K562 (cell line): ENCODE results near the gene BRWD1. TPM values are rescaled to one million over a fixed set of nuclear protein-coding genes. Genes with fewer than 3 reads are reported as not detected.

ENCODE experiments used
- BMI1 ChIP-seq: fragments of 150-350 bp; IDR thresholded peaks from 2 replicates; pipeline ENCODE4 v1.6.1; 2014; ENCODE audit warnings: low read length
- CBX2 ChIP-seq: fragments of 200-600 bp; sonication (generic); IDR thresholded peaks from one replicate; pipeline ENCODE4 v1.6.1; 2012; ENCODE audit warnings: mild to moderate bottlenecking, low read length, inconsistent platforms; ENCODE audit not compliant: insufficient read depth, poor library complexity, severe bottlenecking
- CTBP1 ChIP-seq: fragments of 450-650 bp; IDR thresholded peaks from 2 replicates; pipeline ENCODE4 v1.6.1; 2016; ENCODE audit warnings: borderline replicate concordance
- EGR1 ChIP-seq: fragments of 450-650 bp; conservative IDR thresholded peaks from 2 replicates; pipeline ENCODE4 v1.6.1; 2017; ENCODE audit warnings: mild to moderate bottlenecking
- ESRRA ChIP-seq: fragments of 450-650 bp; IDR thresholded peaks from 2 replicates; pipeline ENCODE4 v1.6.1; 2014; ENCODE audit warnings: low read depth, mild to moderate bottlenecking, moderate library complexity, borderline replicate concordance
- GTF2A2 ChIP-seq: IDR thresholded peaks from 2 replicates; pipeline ENCODE4 v1.6.1; 2016; ENCODE audit warnings: mild to moderate bottlenecking, missing genetic modification characterization, missing compliant biosample characterization
- PHF20 ChIP-seq: fragments of 450-650 bp; IDR thresholded peaks from 2 replicates; pipeline ENCODE4 v1.6.1; 2018; ENCODE audit not compliant: partially characterized antibody
- RFX5 ChIP-seq: IDR thresholded peaks from 2 replicates; pipeline ENCODE4 v1.6.1; 2011; ENCODE audit warnings: low read depth, mild to moderate bottlenecking, improper control_type of control experiment, low read length
- SMARCA4 ChIP-seq: fragments of 450-650 bp; IDR thresholded peaks from 2 replicates; pipeline ENCODE4 v1.6.1; 2016
- SNAPC5 ChIP-seq: fragments of 250-450 bp; sonication (Bioruptor Pico); IDR thresholded peaks from 2 replicates; pipeline ENCODE4 v1.8.0; 2021; ENCODE audit warnings: moderate library complexity, mild to moderate bottlenecking, inconsistent platforms
- STAT5A ChIP-seq: IDR thresholded peaks from 2 replicates; pipeline ENCODE4 v1.6.1; 2012; ENCODE audit warnings: low read length, inconsistent platforms, borderline replicate concordance
- ZNF143 ChIP-seq: sonication (generic); formaldehyde crosslinking; IDR thresholded peaks from 2 replicates; pipeline ENCODE4 v1.9.0; 2022; ENCODE audit warnings: mild to moderate bottlenecking, missing genetic modification reagents
- ZNF282 ChIP-seq: sonication (generic); formaldehyde crosslinking; IDR thresholded peaks from 2 replicates; pipeline ENCODE4 v1.8.1; 2023; ENCODE audit warnings: missing genetic modification reagents
- ZNF407 ChIP-seq: fragments of 450-650 bp; IDR thresholded peaks from 2 replicates; pipeline ENCODE4 v1.6.1; 2016; ENCODE audit warnings: low read depth
- ZNF655 ChIP-seq: fragments of 250-450 bp; sonication (Bioruptor Pico); IDR thresholded peaks from 2 replicates; pipeline ENCODE4 v1.5.0; 2021
- polyA plus RNA-seq, 8 experiments: library from polyadenylated mRNA; depleted of rRNA in 4 of 8; stranded (reverse) in 5 of 8; unstranded in 3 of 8; fragments of >200 nt; fragmentation: Nextera tagmentation in 2 of 8; fragmentation: Illumina TruSeq in 1 of 8; extraction: Ambion mirVana in 2 of 8; extraction: Trizol in 1 of 8; gene quantifications; 2 replicates each; pipeline versions ENCODE4 v1.2.1 to v1.2.3, GENCODE V29; 2011 to 2014; ENCODE audit warnings: inconsistent platforms in 1 of 8, missing spikeins in 1 of 8
- total RNA-seq, 7 experiments: library from RNA; depleted of rRNA in 6 of 7; stranded (reverse); fragments of >200 nt in 6 of 7; fragmentation: Illumina TruSeq in 2 of 7; extraction: Trizol in 2 of 7; gene quantifications; 2 replicates each; pipeline versions ENCODE4 v1.2.1 to v1.2.3, GENCODE V29; 2011 to 2021; ENCODE audit warnings: low replicate concordance in 1 of 7
- TF ChIP-seq, protein P1 (sequence below), 2 experiments: fragments of 450-650 bp; conservative IDR thresholded peaks; 2 replicates each; pipeline ENCODE4 v1.6.1; 2017; ENCODE audit warnings: mild to moderate bottlenecking in 2 of 2, moderate library complexity in 2 of 2
- TF ChIP-seq, protein P2 (sequence below): fragments of 200-400 bp; formaldehyde crosslinking; IDR thresholded peaks from 2 replicates; pipeline ENCODE4 v1.6.1; 2017; ENCODE audit warnings: mild to moderate bottlenecking, low read depth, low read length, moderate library complexity

Gene BRWD1
- total and polyA plus RNA-seq, 9 of the 15 experiments (the other 6 are each of a cell fraction or from before 2014, with no cell fraction given), result 10.1 to 60.2 (median 34.1) TPM

GRCh38 chr21:39332175-39332574 lies 18.7 kb upstream of the BRWD1 start (continued):
- TF ChIP-seq PHF20 (no peak), BMI1 (no peak), ZNF407 (no peak), SMARCA4 (peak; percentile 41; the same call in 1 of the 2 replicates), RFX5 (no peak), ZNF282 (CRISPR knock-in tag) (no peak), ZNF143 (no peak), EGR1 (no peak), STAT5A (no peak), CTBP1 (peak; percentile 73), GTF2A2 (tag) (no peak), CBX2 (no peak), ESRRA (peak; percentile 97), SNAPC5 (no peak), ZNF655 (CRISPR knock-in tag) (no peak)
- TF ChIP-seq, protein P1, sequence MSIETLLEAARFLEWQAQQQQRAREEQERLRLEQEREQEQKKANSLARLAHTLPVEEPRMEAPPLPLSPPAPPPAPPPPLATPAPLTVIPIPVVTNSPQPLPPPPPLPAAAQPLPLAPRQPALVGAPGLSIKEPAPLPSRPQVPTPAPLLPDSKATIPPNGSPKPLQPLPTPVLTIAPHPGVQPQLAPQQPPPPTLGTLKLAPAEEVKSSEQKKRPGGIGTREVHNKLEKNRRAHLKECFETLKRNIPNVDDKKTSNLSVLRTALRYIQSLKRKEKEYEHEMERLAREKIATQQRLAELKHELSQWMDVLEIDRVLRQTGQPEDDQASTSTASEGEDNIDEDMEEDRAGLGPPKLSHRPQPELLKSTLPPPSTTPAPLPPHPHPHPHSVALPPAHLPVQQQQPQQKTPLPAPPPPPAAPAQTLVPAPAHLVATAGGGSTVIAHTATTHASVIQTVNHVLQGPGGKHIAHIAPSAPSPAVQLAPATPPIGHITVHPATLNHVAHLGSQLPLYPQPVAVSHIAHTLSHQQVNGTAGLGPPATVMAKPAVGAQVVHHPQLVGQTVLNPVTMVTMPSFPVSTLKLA (conservative IDR thresholded peaks at IDR 0.05), result no peak
- TF ChIP-seq, protein P2, sequence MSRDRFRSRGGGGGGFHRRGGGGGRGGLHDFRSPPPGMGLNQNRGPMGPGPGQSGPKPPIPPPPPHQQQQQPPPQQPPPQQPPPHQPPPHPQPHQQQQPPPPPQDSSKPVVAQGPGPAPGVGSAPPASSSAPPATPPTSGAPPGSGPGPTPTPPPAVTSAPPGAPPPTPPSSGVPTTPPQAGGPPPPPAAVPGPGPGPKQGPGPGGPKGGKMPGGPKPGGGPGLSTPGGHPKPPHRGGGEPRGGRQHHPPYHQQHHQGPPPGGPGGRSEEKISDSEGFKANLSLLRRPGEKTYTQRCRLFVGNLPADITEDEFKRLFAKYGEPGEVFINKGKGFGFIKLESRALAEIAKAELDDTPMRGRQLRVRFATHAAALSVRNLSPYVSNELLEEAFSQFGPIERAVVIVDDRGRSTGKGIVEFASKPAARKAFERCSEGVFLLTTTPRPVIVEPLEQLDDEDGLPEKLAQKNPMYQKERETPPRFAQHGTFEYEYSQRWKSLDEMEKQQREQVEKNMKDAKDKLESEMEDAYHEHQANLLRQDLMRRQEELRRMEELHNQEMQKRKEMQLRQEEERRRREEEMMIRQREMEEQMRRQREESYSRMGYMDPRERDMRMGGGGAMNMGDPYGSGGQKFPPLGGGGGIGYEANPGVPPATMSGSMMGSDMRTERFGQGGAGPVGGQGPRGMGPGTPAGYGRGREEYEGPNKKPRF, result no peak
